Measurements from ENCODE around the gene C16orf89.

GRCh38 chr16:5001986-5002385 is 63.8 kb downstream of the C16orf89 start:
- TF ChIP-seq, protein P1, sequence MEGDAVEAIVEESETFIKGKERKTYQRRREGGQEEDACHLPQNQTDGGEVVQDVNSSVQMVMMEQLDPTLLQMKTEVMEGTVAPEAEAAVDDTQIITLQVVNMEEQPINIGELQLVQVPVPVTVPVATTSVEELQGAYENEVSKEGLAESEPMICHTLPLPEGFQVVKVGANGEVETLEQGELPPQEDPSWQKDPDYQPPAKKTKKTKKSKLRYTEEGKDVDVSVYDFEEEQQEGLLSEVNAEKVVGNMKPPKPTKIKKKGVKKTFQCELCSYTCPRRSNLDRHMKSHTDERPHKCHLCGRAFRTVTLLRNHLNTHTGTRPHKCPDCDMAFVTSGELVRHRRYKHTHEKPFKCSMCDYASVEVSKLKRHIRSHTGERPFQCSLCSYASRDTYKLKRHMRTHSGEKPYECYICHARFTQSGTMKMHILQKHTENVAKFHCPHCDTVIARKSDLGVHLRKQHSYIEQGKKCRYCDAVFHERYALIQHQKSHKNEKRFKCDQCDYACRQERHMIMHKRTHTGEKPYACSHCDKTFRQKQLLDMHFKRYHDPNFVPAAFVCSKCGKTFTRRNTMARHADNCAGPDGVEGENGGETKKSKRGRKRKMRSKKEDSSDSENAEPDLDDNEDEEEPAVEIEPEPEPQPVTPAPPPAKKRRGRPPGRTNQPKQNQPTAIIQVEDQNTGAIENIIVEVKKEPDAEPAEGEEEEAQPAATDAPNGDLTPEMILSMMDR (IDR thresholded peaks at IDR 0.05), result no peak
- TF ChIP-seq POLR2A (IDR thresholded peaks at IDR 0.05), result no peak
